GM21526 (cell line): Measurements from ENCODE around the gene TLK2.

Source experiments
- ATAC-seq: cut with Tn5 transposase; IDR thresholded peaks from one replicate; pipeline ENCODE4 v1.9.1; 2021; ENCODE audit warnings: moderate library complexity; ENCODE audit not compliant: unreplicated experiment, low FRiP score

TLK2 gene

DNA sequence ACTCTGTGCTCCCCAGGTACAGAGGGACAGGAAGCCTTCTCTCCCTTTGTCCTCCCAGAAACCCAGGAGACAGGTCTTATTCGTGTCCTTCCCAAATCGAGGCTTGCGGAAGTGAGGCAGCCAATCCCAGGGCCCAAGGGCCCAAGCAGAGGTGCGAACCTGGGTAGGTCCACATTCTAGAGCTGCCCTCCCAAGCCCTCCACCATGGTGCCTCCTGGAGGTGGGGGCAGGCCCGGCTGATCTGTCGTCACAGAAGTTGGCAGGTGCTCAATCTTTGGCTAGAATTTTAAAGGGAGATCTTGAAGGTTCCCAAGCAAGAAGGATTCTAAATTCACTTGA, 170.3 kb downstream of the TLK2 start:
- no peak for ATAC-seq

DNA sequence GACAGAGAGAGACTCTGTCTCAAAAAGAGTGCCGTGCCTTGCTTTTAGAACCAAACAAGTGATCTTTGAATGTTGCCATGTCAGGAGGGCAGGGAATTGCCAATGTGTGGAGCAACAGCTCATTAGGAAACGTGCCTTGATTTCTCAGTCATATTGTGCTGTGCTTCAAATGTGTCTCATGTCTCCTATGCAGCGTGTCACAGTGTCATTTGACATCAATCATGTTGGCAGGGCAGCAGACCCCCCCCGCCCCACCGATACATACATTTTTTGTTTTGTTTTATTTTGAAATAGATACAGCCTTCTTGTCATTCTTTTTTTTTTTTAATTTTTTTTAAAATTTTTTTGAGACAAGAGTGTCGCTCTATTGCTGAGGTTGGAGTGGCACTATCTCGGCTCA, 170.9 kb downstream of the TLK2 start:
- no peak for ATAC-seq

DNA sequence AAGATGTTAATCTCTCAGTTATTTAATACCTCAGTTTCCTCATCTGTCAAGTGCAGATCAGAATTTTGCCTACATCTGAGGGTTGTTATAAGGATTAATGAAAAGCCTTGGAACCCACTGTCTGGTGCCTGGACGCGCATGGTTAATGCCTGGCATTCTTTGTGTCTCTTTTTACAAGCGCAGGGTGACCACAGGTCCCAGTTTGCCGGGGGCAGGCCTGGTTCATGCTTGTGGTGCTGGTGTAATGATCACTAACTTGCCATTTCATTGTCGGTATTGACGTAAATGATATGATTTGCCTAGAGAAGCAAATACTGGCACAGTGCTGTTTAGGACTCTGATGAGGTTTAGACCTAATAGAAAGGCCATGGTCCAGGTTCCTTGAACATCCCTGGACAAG, 172.0 kb downstream of the TLK2 start:
- ATAC-seq, result no peak

DNA sequence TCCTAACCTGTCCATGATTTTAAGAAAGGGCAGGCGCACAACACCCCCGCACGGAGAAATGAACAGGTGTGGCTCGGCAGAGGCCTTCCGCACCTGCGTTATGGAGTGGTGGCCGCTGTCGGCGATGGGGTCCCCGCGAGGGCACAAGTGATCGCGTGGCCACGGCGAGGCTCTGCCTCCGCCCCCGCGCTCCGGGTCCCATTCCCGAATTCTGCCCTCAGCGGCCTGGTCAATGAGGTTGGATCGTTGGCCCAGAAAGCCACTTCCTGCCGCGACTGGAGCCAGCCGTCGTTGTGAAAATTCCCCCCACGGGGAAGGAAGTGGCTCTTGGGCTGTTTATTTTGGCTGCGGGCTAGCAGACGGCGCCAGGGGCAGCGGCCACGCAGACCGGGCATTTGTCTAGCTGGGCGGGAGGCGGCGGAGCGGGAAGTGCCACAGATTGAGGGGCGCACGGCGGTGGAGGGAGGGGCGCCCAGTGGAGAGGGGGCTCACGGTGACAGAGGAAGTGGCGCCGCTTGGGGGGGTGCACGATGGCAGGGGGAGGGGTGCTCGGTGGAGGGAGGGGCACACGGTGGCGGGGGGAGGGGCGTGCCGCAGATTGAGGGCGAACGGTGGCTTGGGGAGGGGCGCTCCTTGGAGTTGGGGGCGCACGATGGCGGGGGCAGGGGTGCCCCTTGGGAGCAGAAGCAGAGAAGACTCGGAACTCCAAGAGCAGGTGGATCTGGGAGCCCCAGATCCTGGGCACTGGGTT, 173.8 kb downstream of the TLK2 start:
- no peak for ATAC-seq

DNA sequence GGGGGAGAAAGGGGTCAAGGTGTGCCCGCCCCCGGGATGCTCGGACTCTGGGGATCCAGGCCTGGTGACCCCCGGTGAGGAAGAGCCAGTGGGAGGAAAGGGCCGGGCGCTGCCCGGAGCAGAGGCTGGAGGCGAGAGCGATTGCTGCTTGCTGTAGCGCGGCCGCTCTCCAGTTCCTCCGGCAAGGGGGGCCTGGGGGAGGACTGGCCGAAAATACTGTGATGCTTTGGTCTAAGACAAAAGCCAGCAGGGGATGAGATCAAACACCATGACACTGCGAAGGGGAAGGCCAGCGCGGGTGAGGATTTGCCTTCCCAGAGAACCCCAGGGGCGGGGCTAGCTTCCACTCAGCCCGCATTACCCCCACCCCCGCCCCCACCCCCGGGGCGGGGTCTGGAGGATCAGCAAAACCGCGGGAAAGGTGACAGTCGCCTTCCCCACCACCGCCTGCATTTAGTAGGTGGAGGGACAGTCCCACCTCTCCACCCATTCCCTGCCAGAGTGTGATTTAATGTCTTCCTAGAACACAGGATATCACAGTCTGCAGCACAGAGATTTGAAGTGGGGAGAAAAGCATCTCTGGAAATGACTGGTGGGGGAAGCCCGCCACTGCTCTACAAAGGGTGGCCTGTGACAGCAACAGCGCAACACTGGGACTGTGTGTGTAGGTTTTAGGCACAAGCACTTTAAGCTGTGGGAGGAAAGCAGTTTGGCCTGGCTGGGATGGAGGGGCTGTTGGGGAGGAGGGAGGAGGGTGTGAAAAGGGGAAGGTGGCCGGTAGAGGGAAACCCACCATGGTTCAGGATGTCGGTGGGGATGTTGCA, 174.6 kb downstream of the TLK2 start:
- no peak for ATAC-seq

DNA sequence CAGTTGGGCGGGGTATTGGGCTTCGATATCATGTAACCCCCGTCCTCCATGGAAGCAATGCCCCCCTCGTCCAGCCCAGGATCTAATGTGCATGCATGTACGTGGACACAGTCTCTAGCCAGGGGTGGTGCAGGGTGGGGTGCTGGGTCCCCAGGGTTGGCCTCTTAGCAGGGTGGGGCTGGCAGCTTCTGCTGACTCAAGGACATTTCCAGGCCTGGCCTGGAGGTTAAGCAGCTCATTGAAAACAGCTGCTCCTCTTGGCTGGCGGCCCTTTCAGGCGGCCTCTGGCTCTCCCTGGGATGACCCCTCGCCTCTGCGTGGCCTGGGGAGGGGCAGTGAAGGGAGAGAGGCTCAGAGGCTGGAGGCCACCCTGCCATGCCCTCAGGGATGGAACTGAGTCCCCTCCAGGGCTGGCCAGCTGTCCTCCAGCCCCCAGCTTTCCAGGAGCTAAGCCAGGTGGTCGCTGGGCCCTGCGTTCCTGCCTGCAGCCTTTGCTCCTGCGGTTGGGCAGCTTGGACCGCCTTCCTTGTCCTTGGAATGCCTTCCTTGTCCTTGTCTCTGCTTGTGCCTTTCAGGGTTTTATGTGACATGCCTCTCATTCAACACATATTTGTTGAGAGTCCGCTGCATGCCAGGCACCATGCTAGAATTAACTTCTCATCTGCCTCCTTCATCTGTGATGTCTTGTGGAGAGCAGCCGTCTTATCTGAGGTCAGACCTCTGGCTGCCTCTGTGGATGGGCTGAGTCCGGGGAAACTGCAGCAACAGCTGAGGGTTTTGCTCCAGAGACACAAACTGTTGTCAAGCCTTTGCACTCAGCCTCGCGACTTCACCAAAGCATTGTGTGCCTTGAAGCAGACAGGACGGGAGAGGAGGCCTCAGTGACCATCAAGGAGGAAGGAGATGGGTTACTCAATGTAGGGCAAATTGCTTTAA, 175.5 kb downstream of the TLK2 start:
- ATAC-seq, result no peak

DNA sequence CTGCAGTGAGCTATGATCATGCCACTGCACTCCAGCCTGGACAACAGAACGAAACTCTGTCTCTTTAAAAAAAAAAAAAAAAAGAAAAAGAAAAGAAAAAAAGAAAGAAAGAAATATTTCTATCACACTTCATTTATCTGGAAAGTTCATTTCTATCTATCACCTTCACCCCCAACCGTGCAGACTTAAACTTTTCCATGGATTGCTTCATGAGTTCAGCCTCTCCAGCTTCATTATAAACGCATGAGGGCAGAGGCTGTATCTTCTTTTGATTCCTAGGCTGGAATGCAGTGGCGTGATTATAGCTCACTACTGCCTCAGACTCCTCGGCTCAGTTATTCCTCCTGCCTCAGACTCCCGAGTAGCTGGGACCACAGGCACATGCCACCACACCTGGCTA, 177.0 kb downstream of the TLK2 start:
- no peak for ATAC-seq

DNA sequence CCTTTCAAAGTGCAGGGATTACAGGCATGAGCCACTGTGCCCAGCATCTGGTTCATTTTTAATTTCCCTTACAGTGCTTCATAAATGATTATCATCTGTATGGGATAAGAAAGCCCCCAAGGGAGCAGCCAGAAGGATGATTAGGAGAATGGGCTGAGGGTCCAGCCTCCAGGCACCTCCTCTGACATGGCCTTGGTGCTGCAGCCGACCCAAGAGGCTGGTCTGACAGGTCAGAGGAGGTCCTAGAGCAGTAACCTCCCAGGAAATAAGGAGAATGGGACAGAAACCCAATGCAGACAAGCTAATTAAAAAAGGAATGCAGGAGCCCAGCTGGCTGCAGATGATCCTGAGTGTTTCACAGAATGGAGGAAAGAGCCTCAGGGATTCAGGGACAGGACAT, 177.8 kb downstream of the TLK2 start:
- no peak for ATAC-seq

DNA sequence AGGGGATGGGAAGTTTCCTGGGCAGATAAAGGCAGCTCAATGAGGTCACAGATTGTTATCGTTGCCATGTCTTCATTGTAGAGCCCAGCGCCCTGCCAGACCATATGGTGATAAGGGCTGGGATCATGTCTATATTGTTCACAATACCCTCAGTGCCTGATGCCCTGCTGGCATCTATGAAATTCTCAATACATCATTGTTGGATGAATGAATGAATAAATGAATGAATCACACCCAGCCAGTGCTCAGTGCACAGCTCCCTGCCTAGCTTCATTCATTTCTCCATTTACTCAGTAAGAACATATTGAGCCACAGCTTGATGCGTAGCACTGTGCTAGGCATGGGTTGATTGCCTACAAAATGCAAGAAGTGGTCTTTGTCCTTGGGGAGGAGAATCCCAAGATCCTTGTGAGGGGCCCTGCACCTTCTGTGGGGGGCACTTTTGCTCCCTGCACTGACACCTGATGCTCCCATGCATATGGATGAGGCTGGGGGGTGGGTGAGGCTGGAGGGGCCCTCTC, 178.6 kb downstream of the TLK2 start:
- no peak for ATAC-seq

DNA sequence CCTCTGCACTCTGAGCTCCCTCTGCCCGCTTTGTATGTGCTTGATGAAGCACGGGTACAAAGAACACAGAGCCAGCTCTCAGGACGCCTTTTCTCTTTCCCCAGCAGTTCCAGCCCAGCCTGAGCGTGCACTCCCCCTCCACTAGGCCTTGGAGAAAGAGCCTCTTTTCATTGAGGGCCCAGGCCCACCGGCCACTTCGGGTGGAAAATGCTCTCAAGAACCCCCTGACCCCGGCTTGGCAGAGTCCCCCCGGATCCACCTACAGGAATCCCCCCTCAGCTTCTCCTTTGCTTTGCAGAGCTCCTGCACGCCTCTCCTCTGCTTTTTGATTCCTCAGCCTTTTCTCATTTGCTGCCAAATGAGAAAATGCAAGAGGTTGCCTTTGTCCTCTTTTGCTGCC, 179.1 kb downstream of the TLK2 start:
- ATAC-seq, result no peak

DNA sequence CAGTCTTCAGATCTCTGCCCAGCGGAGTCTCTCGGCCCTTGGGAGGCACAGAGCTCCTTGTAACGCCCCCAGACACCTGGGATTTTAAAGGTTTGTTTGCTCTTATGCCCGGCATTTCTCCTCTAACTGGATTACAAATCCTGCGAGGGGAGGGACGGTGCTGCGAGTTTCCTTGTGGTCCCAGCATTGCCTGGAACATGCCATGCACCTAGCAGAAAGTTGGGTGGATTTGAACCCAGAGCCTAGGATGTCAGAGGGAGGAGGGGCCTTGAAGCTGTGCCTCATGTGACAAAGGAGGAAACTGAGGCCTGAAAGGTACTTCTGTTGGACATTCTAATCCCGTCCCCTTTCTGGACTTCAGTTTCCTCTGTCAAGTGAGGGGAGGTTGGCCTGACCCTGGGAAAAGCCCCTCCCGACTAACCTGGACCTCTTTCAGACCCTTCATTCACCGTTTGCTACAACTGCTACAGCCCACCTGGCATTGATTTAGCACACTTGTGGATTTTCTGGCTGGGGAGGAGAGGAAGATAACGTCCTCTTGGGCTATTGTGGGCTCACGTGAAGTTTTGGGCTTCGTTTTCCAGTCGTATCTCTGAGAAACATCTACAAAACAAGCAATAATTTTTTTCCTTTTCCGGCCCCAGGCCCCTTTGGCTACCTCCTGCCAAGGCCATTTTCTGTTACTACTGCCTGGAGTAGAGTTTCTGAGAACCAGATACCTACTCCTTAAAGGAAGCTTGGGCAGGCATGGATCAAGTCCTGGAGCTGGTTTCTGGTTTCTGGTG, 179.7 kb downstream of the TLK2 start:
- no peak for ATAC-seq

DNA sequence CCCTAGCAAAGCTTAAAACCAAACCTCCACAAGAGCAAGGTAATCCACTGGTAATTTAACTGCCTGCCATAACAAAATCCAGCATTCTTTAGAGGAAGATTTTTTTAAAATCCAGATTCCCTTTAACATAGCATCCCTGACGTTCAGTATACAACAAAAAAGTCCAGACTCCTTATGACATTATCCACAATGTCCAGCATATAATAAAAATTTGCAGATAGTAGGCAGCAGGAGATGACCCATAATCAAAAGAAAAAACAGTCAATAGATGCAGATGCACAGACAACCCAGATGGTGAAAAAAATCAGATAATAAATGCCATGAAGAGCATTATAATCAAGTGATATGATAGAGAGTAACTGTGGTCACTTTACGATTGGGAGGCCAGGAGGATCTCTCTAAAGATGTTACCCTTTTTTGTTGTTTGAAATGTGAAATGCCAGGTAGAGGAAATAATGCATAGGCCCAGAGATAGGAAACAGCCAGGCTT, 182.0 kb downstream of the TLK2 start:
- no peak for ATAC-seq

DNA sequence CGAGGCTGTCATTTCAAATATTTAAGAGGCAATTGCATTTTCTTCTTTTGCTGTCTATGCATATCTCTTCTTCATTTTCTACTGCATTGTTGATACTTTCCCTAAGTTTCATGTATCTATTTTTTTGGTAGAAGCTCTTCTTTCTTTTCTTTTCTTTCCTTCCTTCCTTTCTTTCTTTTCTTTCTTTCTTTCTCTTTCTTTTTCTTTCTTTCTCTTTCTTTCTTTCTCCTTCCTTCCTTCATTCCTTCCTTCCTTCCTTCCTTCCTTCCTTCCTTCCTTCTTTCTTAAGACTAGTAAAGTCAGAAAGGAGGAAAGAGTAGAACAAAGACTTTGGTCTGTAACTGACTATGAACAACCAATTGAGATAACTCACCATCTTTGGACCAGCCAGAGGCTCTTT, 182.7 kb downstream of the TLK2 start:
- no peak for ATAC-seq

DNA sequence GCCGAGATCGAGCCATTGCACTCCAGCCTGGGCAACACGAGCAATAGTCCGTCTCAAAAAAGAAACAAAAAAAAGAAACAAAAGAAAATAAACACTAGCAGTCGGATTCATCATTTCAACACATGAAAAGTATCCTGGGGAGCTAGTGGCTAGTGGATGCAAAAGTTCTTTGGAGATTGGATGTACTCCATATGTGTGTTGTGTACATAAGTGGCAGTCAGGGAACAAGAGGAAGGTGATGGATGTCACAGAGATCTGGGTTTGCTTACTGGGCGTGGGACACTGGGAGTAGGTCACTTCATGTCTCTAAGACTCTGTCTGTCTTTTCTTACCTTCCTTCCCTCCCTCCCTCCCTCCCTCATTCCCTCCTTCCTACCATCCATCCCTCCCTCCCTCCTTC, 184.2 kb downstream of the TLK2 start:
- no peak for ATAC-seq
